AG09319 (cell line): Measurements from ENCODE around the gene FAXDC2.
A peak's percentile ranks its signal among the peaks of the same experiment; 100 is the strongest.

Experiments
- DNase-seq: peaks from one replicate; pipeline ENCODE4 v3.0.0-alpha.2; 2010; ENCODE audit warnings: low read depth; ENCODE audit errors: extremely low read depth
- CTCF ChIP-seq: IDR thresholded peaks from 2 replicates; pipeline ENCODE4 v1.5.1; 2011; ENCODE audit warnings: low read depth, mild to moderate bottlenecking, inconsistent platforms, low read length, moderate library complexity

FAXDC2 gene

GRCh38 chr5:154850255-154851062, at the start of gene FAXDC2:
Gene FAXDC2, minus strand, starts transcription at chr5:154850603. Its CDS starts 12,425 bp downstream, at chr5:154838178.
- no peak for TF ChIP-seq CTCF
- peak; percentile 56 for DNase-seq

- no peak for DNase-seq
- no peak for TF ChIP-seq CTCF
Measured at GRCh38 chr5:154900066-154900465, 49.7 kb upstream of the FAXDC2 start.

GRCh38 chr5:154899151-154899816, 48.9 kb upstream of the FAXDC2 start:
- DNase-seq = no peak
- no peak for TF ChIP-seq CTCF

- no peak for TF ChIP-seq CTCF
- no peak for DNase-seq
Measured at GRCh38 chr5:154898210-154898609, 47.8 kb upstream of the FAXDC2 start.

GRCh38 chr5:154896562-154897165, 46.3 kb upstream of the FAXDC2 start:
- no peak for DNase-seq
- no peak for TF ChIP-seq CTCF

- TF ChIP-seq CTCF = no peak
- DNase-seq = no peak
Measured at GRCh38 chr5:154895606-154896561, 45.5 kb upstream of the FAXDC2 start.
